LHCN-M2 (cell line): ENCODE data around the gene TPSD1. TPM values are rescaled to one million over a fixed set of nuclear protein-coding genes. Genes with fewer than 3 reads are reported as not detected.
"Not testable (repeated sequence)": the region's sequence is repeated elsewhere in the genome, so short reads cannot be mapped to it uniquely, and the experiment has no call there.

Source experiments
- DNase-seq: peaks from one replicate; pipeline ENCODE4 v3.0.0-alpha.2; 2012; ENCODE audit warnings: low read depth
- total RNA-seq: library from RNA; depleted of rRNA; stranded (reverse); fragments of >200 nt; gene quantifications from 2 replicates; pipeline ENCODE4 v1.2.3, GENCODE V29; 2014

The TPSD1 gene
- total RNA-seq, 1 experiment from 2014 or later, result not detected

- DNase-seq, result no peak
These were observed 25.6 kb downstream of the TPSD1 start for GRCh38 chr16:1281517-1281916.

- no peak for DNase-seq
These were observed 26.6 kb downstream of the TPSD1 start for GRCh38 chr16:1282324-1282973.

GRCh38 chr16:1283296-1283695 lies 27.4 kb downstream of the TPSD1 start:
- DNase-seq, result no peak

- no peak for DNase-seq
These were observed 28.2 kb downstream of the TPSD1 start for GRCh38 chr16:1283996-1284616.

- DNase-seq, result no peak
These were observed 30.0 kb downstream of the TPSD1 start for GRCh38 chr16:1285669-1286512.

- no peak for DNase-seq
These were observed 30.7 kb downstream of the TPSD1 start for GRCh38 chr16:1286513-1287094.

GRCh38 chr16:1287982-1288670 lies 32.3 kb downstream of the TPSD1 start:
- DNase-seq, result no peak

- no peak for DNase-seq
These were observed 33.1 kb downstream of the TPSD1 start for GRCh38 chr16:1288813-1289476.

- no peak for DNase-seq
These were observed 33.6 kb downstream of the TPSD1 start for GRCh38 chr16:1289477-1289866.

GRCh38 chr16:1290063-1290501 lies 34.2 kb downstream of the TPSD1 start:
- no peak for DNase-seq

- DNase-seq, result no peak
These were observed 35.1 kb downstream of the TPSD1 start for GRCh38 chr16:1290860-1291575.

GRCh38 chr16:1291576-1291974 lies 35.7 kb downstream of the TPSD1 start:
- peak; percentile 23 for DNase-seq

- not testable (repeated sequence) for DNase-seq
These were observed 36.3 kb downstream of the TPSD1 start for GRCh38 chr16:1292208-1292607.

- not testable (repeated sequence) for DNase-seq
These were observed 36.9 kb downstream of the TPSD1 start for GRCh38 chr16:1292808-1293207.

GRCh38 chr16:1293921-1294656 lies 38.2 kb downstream of the TPSD1 start:
- no peak for DNase-seq

- no peak for DNase-seq
These were observed 39.6 kb downstream of the TPSD1 start for GRCh38 chr16:1295465-1295864.

GRCh38 chr16:1296688-1297017 lies 40.8 kb downstream of the TPSD1 start:
- not testable (repeated sequence) for DNase-seq

GRCh38 chr16:1297018-1297696 lies 41.3 kb downstream of the TPSD1 start:
- DNase-seq, result peak; percentile 93

GRCh38 chr16:1298406-1298805 lies 42.5 kb downstream of the TPSD1 start:
- DNase-seq, result no peak
